ENCODE data around the gene FOSL2.

- TF ChIP-seq CTCF (conservative IDR thresholded peaks at IDR 0.05; ENCODE audit: low read length), result no peak
- TF ChIP-seq EZH2phosphoT487 (IDR thresholded peaks at IDR 0.05; ENCODE audit: borderline replicate concordance), result no peak
Observed at GRCh38 chr2:28415715-28416114, 23.1 kb downstream of the FOSL2 start.

Data from Loucy (cell line).